NOMO-1 treated with DMSO at 0.1 percent for 48 hours (cell line): Measurements from ENCODE around the gene GABPA.
"Not testable (repeated sequence)": the region's sequence is repeated elsewhere in the genome, so short reads cannot be mapped to it uniquely, and the experiment has no call there.

Experiments used
- DNase-seq: peaks from one replicate; lab custom pipeline; 2025; ENCODE audit not compliant: unreplicated experiment; lab: John Stamatoyannopoulos, UW

GABPA gene

GRCh38 chr21:25734904-25735645, at the start of gene GABPA, which contains the start of gene ATP5PF:
TSS of gene GABPA (plus strand) at chr21:25734972. CDS start at chr21:25741599, 6,627 bp downstream.
TSS of gene ATP5PF (minus strand) at chr21:25734904. CDS start at chr21:25729794, 5,110 bp downstream.
- DNase-seq = peak; percentile 96

GRCh38 chr21:25687787-25688186, 47.0 kb upstream of the GABPA start:
- no peak for DNase-seq

- no peak for DNase-seq
Measured at GRCh38 chr21:25688275-25689155, 46.3 kb upstream of the GABPA start.

GRCh38 chr21:25689226-25689625, 45.5 kb upstream of the GABPA start:
- DNase-seq = no peak

GRCh38 chr21:25691976-25692375, 42.8 kb upstream of the GABPA start:
- DNase-seq = no peak

GRCh38 chr21:25695461-25695860, 39.3 kb upstream of the GABPA start:
- DNase-seq = not testable (repeated sequence)

GRCh38 chr21:25700741-25701140, 34.0 kb upstream of the GABPA start:
- no peak for DNase-seq

- DNase-seq = peak; percentile 8
Measured at GRCh38 chr21:25701529-25701928, 33.2 kb upstream of the GABPA start.

- peak; percentile 18 for DNase-seq
Measured at GRCh38 chr21:25708467-25709065, 26.2 kb upstream of the GABPA start.

GRCh38 chr21:25709684-25710265, 25.0 kb upstream of the GABPA start:
- DNase-seq = no peak

- no peak for DNase-seq
Measured at GRCh38 chr21:25710550-25710949, 24.2 kb upstream of the GABPA start.

GRCh38 chr21:25714066-25714465, 20.7 kb upstream of the GABPA start:
- DNase-seq = not testable (repeated sequence)

GRCh38 chr21:25717491-25718147, 17.2 kb upstream of the GABPA start:
- no peak for DNase-seq

- no peak for DNase-seq
Measured at GRCh38 chr21:25721987-25722386, 12.8 kb upstream of the GABPA start.

GRCh38 chr21:25722631-25723030, 12.1 kb upstream of the GABPA start:
- DNase-seq = peak; percentile 83

GRCh38 chr21:25732091-25732760, 2.5 kb upstream of the GABPA start:
- DNase-seq = no peak

GRCh38 chr21:25733859-25734653, 716 bp upstream of the GABPA start:
- peak; percentile 37 for DNase-seq

- no peak for DNase-seq
Measured at GRCh38 chr21:25734654-25734903, 193 bp upstream of the GABPA start.
